Measurements from ENCODE around the gene TMEM82.

DNA sequence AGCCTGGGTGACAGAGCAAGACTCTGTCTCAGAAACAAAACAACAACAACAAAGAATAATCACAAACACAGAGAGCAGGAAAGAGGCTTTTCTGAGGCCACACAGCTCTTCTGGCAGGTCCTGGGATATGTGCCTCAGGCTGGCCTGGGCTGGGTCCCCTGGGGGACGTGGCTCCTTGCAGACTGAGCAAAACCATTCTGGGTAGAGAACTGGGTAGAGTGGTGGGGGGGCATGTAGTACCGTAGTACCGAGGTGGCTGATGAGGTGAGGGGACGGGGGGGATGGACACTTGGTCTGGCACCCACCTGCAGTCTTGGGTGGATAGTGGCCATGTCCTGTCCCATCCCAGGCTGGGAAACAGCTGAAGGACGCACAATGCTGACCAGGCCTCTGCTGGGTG is 6.0 kb downstream of the TMEM82 start:
- TF ChIP-seq, protein P1, sequence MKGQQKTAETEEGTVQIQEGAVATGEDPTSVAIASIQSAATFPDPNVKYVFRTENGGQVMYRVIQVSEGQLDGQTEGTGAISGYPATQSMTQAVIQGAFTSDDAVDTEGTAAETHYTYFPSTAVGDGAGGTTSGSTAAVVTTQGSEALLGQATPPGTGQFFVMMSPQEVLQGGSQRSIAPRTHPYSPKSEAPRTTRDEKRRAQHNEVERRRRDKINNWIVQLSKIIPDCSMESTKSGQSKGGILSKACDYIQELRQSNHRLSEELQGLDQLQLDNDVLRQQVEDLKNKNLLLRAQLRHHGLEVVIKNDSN (IDR thresholded peaks at IDR 0.05; ENCODE audit: borderline replicate concordance, low read depth), result no peak
- no peak for TF ChIP-seq EP300 (IDR thresholded peaks at IDR 0.05; ENCODE audit: borderline replicate concordance in 1 of 2, low read depth in 1 of 2, low read length in 1 of 2)
- TF ChIP-seq, protein P2, sequence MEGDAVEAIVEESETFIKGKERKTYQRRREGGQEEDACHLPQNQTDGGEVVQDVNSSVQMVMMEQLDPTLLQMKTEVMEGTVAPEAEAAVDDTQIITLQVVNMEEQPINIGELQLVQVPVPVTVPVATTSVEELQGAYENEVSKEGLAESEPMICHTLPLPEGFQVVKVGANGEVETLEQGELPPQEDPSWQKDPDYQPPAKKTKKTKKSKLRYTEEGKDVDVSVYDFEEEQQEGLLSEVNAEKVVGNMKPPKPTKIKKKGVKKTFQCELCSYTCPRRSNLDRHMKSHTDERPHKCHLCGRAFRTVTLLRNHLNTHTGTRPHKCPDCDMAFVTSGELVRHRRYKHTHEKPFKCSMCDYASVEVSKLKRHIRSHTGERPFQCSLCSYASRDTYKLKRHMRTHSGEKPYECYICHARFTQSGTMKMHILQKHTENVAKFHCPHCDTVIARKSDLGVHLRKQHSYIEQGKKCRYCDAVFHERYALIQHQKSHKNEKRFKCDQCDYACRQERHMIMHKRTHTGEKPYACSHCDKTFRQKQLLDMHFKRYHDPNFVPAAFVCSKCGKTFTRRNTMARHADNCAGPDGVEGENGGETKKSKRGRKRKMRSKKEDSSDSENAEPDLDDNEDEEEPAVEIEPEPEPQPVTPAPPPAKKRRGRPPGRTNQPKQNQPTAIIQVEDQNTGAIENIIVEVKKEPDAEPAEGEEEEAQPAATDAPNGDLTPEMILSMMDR (IDR thresholded peaks at IDR 0.05), result no peak
- TF ChIP-seq, protein P3, sequence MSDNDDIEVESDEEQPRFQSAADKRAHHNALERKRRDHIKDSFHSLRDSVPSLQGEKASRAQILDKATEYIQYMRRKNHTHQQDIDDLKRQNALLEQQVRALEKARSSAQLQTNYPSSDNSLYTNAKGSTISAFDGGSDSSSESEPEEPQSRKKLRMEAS (IDR thresholded peaks at IDR 0.05; ENCODE audit: low read depth), result no peak
- no peak for TF ChIP-seq TEAD4 (IDR thresholded peaks at IDR 0.05; ENCODE audit: borderline replicate concordance, insufficient read depth)
- TF ChIP-seq, protein P4, sequence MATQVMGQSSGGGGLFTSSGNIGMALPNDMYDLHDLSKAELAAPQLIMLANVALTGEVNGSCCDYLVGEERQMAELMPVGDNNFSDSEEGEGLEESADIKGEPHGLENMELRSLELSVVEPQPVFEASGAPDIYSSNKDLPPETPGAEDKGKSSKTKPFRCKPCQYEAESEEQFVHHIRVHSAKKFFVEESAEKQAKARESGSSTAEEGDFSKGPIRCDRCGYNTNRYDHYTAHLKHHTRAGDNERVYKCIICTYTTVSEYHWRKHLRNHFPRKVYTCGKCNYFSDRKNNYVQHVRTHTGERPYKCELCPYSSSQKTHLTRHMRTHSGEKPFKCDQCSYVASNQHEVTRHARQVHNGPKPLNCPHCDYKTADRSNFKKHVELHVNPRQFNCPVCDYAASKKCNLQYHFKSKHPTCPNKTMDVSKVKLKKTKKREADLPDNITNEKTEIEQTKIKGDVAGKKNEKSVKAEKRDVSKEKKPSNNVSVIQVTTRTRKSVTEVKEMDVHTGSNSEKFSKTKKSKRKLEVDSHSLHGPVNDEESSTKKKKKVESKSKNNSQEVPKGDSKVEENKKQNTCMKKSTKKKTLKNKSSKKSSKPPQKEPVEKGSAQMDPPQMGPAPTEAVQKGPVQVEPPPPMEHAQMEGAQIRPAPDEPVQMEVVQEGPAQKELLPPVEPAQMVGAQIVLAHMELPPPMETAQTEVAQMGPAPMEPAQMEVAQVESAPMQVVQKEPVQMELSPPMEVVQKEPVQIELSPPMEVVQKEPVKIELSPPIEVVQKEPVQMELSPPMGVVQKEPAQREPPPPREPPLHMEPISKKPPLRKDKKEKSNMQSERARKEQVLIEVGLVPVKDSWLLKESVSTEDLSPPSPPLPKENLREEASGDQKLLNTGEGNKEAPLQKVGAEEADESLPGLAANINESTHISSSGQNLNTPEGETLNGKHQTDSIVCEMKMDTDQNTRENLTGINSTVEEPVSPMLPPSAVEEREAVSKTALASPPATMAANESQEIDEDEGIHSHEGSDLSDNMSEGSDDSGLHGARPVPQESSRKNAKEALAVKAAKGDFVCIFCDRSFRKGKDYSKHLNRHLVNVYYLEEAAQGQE (IDR thresholded peaks at IDR 0.05; ENCODE audit: low read depth, low read length), result no peak
- TF ChIP-seq, protein P5, sequence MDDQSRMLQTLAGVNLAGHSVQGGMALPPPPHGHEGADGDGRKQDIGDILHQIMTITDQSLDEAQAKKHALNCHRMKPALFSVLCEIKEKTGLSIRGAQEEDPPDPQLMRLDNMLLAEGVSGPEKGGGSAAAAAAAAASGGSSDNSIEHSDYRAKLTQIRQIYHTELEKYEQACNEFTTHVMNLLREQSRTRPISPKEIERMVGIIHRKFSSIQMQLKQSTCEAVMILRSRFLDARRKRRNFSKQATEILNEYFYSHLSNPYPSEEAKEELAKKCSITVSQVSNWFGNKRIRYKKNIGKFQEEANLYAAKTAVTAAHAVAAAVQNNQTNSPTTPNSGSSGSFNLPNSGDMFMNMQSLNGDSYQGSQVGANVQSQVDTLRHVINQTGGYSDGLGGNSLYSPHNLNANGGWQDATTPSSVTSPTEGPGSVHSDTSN (IDR thresholded peaks at IDR 0.05), result no peak
- no peak for TF ChIP-seq EZH2phosphoT487 (IDR thresholded peaks at IDR 0.05; ENCODE audit: borderline replicate concordance, low read depth)
- TF ChIP-seq MXI1 (IDR thresholded peaks at IDR 0.05; ENCODE audit: low read depth, low read length), result no peak
- TF ChIP-seq FOXJ3 (CRISPR knock-in tag; IDR thresholded peaks at IDR 0.05), result no peak
- no peak for TF ChIP-seq POLR2AphosphoS5 (IDR thresholded peaks at IDR 0.05; ENCODE audit: low read depth, low read length)

All from SK-N-SH (cell line).